GM06990 (cell line): Measurements from ENCODE around the gene MAGEA12.
"Not testable (repeated sequence)": the region's sequence is repeated elsewhere in the genome, so short reads cannot be mapped to it uniquely, and the experiment has no call there.

Experiments
- DNase-seq: peaks from one replicate; pipeline ENCODE4 v3.0.0-alpha.2; 2011; ENCODE audit not compliant: insufficient read length; ENCODE audit errors: extremely low read depth
- H3K27me3 ChIP-seq: replicated peaks from 2 replicates; pipeline ENCODE4 v1.6.0; 2011; ENCODE audit warnings: low read length; ENCODE audit not compliant: control insufficient read depth, insufficient read depth
- H3K36me3 ChIP-seq: 2 replicates; pipeline ENCODE4 v1.5.1; 2011; ENCODE audit warnings: low read length; ENCODE audit not compliant: control insufficient read depth, insufficient read depth
- H3K4me3 ChIP-seq: replicated peaks from 2 replicates; pipeline ENCODE4 v1.5.1; 2011; ENCODE audit warnings: low read depth, mild to moderate bottlenecking, control low read depth, low read length
- CTCF ChIP-seq: IDR thresholded peaks from 2 replicates; pipeline ENCODE4 v1.5.1; 2011; ENCODE audit warnings: low read length, control low read depth, mild to moderate bottlenecking, inconsistent platforms; ENCODE audit not compliant: insufficient read depth, poor library complexity, severe bottlenecking

The MAGEA12 gene

GRCh38 chrX:152735101-152735500 is 1.5 kb downstream of the MAGEA12 start:
- Histone ChIP-seq H3K4me3 (no peak overlapping the region), H3K36me3 (no peaks in the 10 kb centered on the region), H3K27me3 (no peaks in the 10 kb centered on the region)
- DNase-seq: no peak
- no peak for TF ChIP-seq CTCF

GRCh38 chrX:152735860-152736511 is 2.4 kb downstream of the MAGEA12 start:
- H3K36me3 ChIP-seq: no peaks in the 10 kb centered on the region
- H3K27me3 ChIP-seq: no peaks in the 10 kb centered on the region
- DNase-seq: no peak
- no peak overlapping the region for H3K4me3 ChIP-seq
- TF ChIP-seq CTCF: no peak

GRCh38 chrX:152736528-152736927 is 3.0 kb downstream of the MAGEA12 start:
- H3K36me3 ChIP-seq, H3K27me3 ChIP-seq, H3K4me3 ChIP-seq, DNase-seq: not testable (repeated sequence)

GRCh38 chrX:152738560-152738959 is 5.0 kb downstream of the MAGEA12 start:
- DNase-seq: no peak
- Histone ChIP-seq H3K27me3 (no peaks in the 10 kb centered on the region), H3K36me3 (no peaks in the 10 kb centered on the region), H3K4me3 (no peak overlapping the region)
- no peak for TF ChIP-seq CTCF

- DNase-seq, H3K27me3 ChIP-seq, H3K36me3 ChIP-seq, H3K4me3 ChIP-seq: not testable (repeated sequence)
Observed at GRCh38 chrX:152753686-152754650, 20.4 kb downstream of the MAGEA12 start, which contains the start of gene MAGEA2. TSS of gene MAGEA2 (minus strand) at chrX:152753842. CDS start at chrX:152751363, 2,479 bp downstream.

GRCh38 chrX:152754871-152755270 is 21.3 kb downstream of the MAGEA12 start:
- H3K36me3 ChIP-seq, H3K27me3 ChIP-seq, DNase-seq, H3K4me3 ChIP-seq: not testable (repeated sequence)

- H3K27me3 ChIP-seq, H3K36me3 ChIP-seq, DNase-seq, H3K4me3 ChIP-seq: not testable (repeated sequence)
Observed at GRCh38 chrX:152758918-152759317, 25.4 kb downstream of the MAGEA12 start, which contains the start of gene CSAG3. TSS of gene CSAG3 (plus strand) at chrX:152759218.

- H3K27me3 ChIP-seq, H3K36me3 ChIP-seq, H3K4me3 ChIP-seq, DNase-seq: not testable (repeated sequence)
Observed at GRCh38 chrX:152759544-152759943, 26.0 kb downstream of the MAGEA12 start.

GRCh38 chrX:152761582-152761981 is 28.0 kb downstream of the MAGEA12 start:
- not testable (repeated sequence) for H3K36me3 ChIP-seq, H3K27me3 ChIP-seq, DNase-seq, H3K4me3 ChIP-seq

- not testable (repeated sequence) for DNase-seq, H3K4me3 ChIP-seq, H3K27me3 ChIP-seq
Observed at GRCh38 chrX:152766562-152766961, 33.0 kb downstream of the MAGEA12 start.

More at GRCh38 chrX:152766562-152766961, 33.0 kb downstream of the MAGEA12 start:
- H3K36me3 ChIP-seq: not testable (repeated sequence)
